Ishikawa (cell line): ENCODE measurements around the gene ZIC2.

Experiments
- CEBPB ChIP-seq: IDR thresholded peaks from 2 replicates; pipeline ENCODE4 v1.6.1; 2012
- CREB1 ChIP-seq: IDR thresholded peaks from 2 replicates; pipeline ENCODE4 v1.6.1; 2012; ENCODE audit warnings: low read depth
- EGR1 ChIP-seq: IDR thresholded peaks from 2 replicates; pipeline ENCODE4 v1.6.1; 2012
- EP300 ChIP-seq: IDR thresholded peaks from 2 replicates; pipeline ENCODE4 v1.6.1; 2012; ENCODE audit warnings: borderline replicate concordance
- FOXM1 ChIP-seq: IDR thresholded peaks from 2 replicates; pipeline ENCODE4 v1.6.1; 2012; ENCODE audit warnings: low read depth, borderline replicate concordance
- NFIC ChIP-seq: IDR thresholded peaks from 2 replicates; pipeline ENCODE4 v1.6.1; 2012
- RAD21 ChIP-seq: IDR thresholded peaks from 2 replicates; pipeline ENCODE4 v1.6.1; 2012; ENCODE audit warnings: low read depth
- TAF1 ChIP-seq: IDR thresholded peaks from 2 replicates; pipeline ENCODE4 v1.6.1; 2012; ENCODE audit warnings: low read depth, mild to moderate bottlenecking
- TCF12 ChIP-seq: IDR thresholded peaks from 2 replicates; pipeline ENCODE4 v1.6.1; 2012; ENCODE audit warnings: low read depth
- TEAD4 ChIP-seq: IDR thresholded peaks from 2 replicates; pipeline ENCODE4 v1.6.1; 2012
- YY1 ChIP-seq: IDR thresholded peaks from 2 replicates; pipeline ENCODE4 v1.6.1; 2012; ENCODE audit warnings: low read depth
- ZBTB7A ChIP-seq: IDR thresholded peaks from 2 replicates; pipeline ENCODE4 v1.6.1; 2012; ENCODE audit warnings: low read depth
- TF ChIP-seq, protein P1 (sequence below): IDR thresholded peaks from 2 replicates; pipeline ENCODE4 v1.6.1; 2012; ENCODE audit warnings: low read depth, mild to moderate bottlenecking
- TF ChIP-seq, protein P2 (sequence below): IDR thresholded peaks from 2 replicates; pipeline ENCODE4 v1.6.1; 2012
- TF ChIP-seq, protein P3 (sequence below): IDR thresholded peaks from 2 replicates; pipeline ENCODE4 v1.6.1; 2012

ZIC2 gene

DNA sequence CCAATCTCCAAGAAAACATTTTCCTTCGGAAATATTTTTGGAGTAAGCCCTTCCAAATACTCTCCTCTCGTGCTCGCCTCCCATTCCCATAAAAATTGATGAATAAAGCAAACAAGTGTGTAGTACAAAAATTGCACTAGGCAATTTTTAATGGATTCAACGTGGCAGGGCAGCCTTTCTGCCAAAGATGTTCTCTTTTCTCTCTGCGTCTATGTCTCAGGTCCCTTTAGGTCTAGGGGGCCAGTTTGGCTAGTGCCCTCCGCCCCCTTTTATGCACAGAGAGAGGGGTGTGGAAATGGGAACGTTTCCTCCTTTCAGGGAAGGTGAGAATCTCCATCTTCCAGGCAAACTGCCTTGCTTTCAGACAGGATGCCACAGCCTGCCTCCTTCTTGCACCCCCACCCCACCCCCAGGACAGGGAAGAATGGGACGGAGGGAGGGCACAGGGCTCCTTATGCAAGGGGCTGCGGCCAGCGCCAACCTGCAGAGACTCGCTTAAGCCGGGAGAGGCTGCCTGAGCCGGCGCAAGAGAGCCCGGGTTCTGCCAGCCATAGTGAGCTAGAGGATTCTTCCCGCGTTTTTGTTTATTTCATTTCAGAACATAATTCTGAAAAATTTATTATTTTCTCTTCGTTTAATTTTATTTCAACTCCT, 2.7 kb upstream of the ZIC2 start:
- TF ChIP-seq TCF12 (no peak), YY1 (no peak), CEBPB (no peak), TAF1 (no peak), RAD21 (no peak), EP300 (no peak), CREB1 (no peak), NFIC (no peak), ZBTB7A (no peak), FOXM1 (no peak)
- TF ChIP-seq, protein P1, sequence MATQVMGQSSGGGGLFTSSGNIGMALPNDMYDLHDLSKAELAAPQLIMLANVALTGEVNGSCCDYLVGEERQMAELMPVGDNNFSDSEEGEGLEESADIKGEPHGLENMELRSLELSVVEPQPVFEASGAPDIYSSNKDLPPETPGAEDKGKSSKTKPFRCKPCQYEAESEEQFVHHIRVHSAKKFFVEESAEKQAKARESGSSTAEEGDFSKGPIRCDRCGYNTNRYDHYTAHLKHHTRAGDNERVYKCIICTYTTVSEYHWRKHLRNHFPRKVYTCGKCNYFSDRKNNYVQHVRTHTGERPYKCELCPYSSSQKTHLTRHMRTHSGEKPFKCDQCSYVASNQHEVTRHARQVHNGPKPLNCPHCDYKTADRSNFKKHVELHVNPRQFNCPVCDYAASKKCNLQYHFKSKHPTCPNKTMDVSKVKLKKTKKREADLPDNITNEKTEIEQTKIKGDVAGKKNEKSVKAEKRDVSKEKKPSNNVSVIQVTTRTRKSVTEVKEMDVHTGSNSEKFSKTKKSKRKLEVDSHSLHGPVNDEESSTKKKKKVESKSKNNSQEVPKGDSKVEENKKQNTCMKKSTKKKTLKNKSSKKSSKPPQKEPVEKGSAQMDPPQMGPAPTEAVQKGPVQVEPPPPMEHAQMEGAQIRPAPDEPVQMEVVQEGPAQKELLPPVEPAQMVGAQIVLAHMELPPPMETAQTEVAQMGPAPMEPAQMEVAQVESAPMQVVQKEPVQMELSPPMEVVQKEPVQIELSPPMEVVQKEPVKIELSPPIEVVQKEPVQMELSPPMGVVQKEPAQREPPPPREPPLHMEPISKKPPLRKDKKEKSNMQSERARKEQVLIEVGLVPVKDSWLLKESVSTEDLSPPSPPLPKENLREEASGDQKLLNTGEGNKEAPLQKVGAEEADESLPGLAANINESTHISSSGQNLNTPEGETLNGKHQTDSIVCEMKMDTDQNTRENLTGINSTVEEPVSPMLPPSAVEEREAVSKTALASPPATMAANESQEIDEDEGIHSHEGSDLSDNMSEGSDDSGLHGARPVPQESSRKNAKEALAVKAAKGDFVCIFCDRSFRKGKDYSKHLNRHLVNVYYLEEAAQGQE: no peak
- TF ChIP-seq, protein P2, sequence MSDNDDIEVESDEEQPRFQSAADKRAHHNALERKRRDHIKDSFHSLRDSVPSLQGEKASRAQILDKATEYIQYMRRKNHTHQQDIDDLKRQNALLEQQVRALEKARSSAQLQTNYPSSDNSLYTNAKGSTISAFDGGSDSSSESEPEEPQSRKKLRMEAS: no peak

DNA sequence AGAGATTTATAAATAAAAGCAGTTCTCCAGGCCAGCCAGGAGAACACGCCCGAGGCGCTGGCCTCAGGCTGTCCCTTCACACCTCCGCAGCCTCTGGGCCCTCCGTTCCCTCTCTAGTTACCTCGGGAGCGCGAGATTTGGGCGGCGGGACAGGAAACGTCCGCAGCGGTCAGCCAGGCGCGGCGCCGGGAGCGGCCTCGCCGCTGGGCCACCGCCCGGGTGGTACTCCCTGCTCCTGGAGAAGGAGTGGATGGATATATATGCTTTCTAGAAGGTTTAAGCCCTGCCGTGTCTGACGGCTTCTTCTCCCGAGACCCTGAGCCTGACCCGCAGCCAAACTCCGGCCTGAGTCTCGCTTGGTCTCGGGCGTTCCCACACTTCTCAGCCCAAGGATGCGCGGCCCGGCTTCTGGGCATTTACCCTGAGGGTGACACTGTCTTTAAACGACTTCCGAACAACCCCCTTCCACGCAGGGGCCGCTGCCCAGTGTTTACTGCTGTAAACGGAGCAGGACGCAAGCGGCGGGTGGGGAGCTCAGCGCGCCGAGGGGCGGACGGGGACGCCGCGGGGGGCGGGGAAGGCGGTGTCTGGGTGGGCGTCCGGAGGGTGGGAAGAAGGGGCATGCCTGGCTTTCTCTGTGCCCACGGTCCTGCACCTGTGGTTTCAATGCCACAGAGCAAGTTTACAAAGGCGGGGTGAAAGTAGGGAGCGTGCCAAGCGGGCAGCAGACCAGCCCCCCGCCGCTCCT, 2.0 kb upstream of the ZIC2 start:
- no peak for TF ChIP-seq RAD21
- TF ChIP-seq NFIC: peak; percentile 32; the same call in 1 of the 2 replicates
- TF ChIP-seq, protein P2: peak; percentile 96
- no peak for TF ChIP-seq TCF12
- TF ChIP-seq EP300: peak; percentile 36; the same call in 1 of the 2 replicates

DNA sequence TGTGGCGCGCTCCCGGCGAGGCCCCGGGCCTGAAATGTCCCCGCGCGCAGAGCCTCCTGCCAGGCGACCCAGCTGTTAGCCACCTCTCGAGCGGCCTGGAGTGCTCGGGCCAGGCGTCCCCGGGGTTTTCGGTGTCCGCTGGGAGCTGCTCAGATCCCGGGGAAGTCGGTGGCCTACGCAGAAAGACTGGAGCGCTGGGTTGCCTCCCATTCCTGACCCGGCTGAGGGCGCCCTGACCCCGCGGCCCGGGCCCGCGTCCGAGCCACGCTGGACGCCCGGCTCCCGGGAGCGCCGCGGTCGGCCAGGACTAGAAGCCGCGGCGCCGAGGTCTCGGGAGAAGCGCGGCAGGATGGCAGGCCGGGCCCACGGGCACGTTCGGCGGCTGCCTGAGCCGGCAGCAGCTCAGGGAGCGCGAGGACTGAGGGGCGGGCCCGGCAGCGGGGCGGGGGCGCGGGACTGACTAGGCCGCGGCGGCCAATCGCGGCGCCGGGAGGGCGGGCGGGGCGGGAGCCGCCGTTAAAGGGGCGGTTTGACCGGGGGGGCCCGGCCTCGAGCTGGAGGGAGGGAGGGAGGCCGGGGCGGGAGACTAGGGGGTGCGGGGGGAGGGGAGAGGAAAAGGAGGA, 1.3 kb upstream of the ZIC2 start:
- TF ChIP-seq, protein P2: 0 out of 2 replicates have a peak, but pooled peaks have one; percentile 8
- TF ChIP-seq ZBTB7A (no peak), TAF1 (peak; percentile 66)

DNA sequence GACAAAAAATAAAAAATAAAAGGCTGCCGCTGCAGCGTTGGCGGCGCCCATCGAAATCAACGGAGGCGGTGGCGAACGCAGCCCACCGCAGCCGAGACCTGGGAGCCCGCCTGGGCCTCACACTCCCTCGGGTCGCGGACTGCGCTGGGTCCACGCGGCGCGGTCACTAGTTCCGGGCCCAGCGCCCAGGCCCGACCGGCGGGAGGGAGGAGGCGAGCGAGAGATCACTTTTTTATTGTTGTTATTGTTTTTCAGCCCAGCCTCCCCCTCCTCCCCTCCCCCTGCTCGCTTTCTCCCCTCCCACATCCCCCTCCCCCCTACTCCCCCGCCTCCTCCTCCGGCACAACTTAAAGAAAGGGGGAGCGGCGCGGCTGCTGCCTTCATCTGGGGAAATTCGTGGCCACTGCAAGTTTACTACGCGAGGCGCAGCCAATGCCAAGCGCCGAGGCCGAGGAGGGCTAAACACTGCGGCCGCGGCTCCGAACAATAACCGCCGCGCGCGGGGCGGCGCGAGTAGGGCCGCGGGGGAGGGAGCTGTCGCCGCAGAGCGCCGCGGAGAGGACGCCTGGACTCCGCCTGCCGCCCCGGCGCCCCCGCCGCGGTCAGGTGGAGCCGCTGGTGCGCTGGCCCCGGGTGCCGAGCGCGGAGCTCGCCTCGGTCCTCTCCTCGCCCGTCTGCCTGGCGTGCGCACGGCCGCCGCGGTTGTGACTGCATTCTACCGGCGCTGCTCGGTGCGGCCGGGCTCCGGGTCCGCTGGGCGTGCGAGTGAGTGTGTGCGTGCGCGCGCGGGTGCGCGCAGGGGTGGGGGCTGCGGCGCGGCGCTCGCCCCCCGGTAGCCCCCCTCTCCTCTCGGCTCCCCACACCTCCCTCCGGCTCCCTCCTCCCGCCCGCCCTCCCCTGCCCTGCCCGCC, 505 bp upstream of the ZIC2 start:
- TF ChIP-seq EGR1 (peak; percentile 15; the same call in 1 of the 2 replicates), TAF1 (peak; percentile 72), NFIC (peak; percentile 39), CREB1 (no peak), YY1 (0 out of 2 replicates have a peak, but pooled peaks have one; percentile 14), FOXM1 (no peak), CEBPB (no peak), TCF12 (peak; percentile 51; the same call in 1 of the 2 replicates), TEAD4 (peak; percentile 28; the same call in 1 of the 2 replicates), RAD21 (no peak), EP300 (no peak; the same call in 1 of the 2 replicates), ZBTB7A (peak; percentile 84)
- TF ChIP-seq, protein P1: no peak
- TF ChIP-seq, protein P3, sequence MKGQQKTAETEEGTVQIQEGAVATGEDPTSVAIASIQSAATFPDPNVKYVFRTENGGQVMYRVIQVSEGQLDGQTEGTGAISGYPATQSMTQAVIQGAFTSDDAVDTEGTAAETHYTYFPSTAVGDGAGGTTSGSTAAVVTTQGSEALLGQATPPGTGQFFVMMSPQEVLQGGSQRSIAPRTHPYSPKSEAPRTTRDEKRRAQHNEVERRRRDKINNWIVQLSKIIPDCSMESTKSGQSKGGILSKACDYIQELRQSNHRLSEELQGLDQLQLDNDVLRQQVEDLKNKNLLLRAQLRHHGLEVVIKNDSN: peak; percentile 16
- TF ChIP-seq, protein P2: peak; percentile 73
